HG02678 (cell line): ENCODE measurements around the gene CALD1.

ENCODE experiments used
- ATAC-seq: cut with Tn5 transposase; IDR thresholded peaks from one replicate; pipeline ENCODE4 v1.9.1; 2021; ENCODE audit warnings: mild to moderate bottlenecking, moderate library complexity; ENCODE audit not compliant: unreplicated experiment

Gene CALD1

DNA sequence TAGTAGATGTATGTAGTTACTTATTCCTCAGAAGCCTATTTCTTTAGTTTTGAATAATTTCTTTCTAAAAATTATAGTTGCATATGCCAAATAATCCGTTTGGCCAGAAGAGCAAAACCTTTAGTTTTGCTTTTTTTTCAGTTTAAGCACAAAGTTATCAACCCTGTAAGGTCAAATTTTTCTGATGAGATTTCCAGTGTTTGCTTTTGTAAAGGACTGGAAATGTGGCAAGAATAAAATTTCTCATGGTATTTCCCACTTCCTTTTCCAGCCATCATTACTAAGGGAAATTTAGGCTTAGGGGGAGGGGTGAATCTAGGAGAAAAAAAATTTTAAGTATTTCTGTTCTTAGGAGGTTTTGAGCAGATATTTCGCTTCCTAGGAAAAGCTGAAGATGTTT lies 7.6 kb downstream of the CALD1 start:
- ATAC-seq = no peak

DNA sequence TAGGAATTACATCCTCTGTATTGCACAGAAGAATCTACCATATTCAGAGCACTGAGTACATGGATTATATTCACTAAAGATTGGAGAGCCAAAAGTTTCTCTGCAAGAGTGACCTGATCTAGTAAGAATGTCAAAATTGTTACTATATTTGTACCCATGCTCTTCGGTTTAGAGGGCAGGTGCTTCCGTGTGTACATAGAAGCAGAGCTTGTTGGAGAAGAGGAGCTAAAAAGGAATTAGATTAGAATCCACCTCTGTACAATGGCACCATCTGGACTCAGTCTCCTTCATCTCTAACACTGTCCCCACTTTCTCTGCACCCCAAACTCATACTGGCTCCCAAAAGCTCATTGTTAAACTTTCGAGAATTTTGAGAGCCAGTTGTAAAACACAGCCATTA lies 8.3 kb downstream of the CALD1 start:
- no peak for ATAC-seq

DNA sequence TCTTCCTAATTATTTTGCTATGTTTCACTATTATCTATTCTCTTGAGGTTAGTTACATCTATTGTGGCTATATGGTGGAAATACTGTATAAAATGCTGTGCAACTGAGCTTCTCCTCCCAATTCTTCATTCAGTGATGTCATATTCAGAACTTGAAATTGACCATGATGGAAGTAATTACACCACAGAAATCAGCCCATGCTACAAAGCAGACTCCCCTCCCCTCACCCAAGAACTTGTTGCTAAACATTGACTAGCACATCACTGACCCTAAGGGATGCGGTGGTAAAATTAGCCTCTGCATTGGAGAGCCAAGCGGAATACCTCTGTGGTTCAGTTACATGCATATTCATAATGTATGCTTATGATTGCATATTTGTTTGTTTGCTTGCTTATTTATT lies 8.8 kb downstream of the CALD1 start:
- ATAC-seq = no peak

DNA sequence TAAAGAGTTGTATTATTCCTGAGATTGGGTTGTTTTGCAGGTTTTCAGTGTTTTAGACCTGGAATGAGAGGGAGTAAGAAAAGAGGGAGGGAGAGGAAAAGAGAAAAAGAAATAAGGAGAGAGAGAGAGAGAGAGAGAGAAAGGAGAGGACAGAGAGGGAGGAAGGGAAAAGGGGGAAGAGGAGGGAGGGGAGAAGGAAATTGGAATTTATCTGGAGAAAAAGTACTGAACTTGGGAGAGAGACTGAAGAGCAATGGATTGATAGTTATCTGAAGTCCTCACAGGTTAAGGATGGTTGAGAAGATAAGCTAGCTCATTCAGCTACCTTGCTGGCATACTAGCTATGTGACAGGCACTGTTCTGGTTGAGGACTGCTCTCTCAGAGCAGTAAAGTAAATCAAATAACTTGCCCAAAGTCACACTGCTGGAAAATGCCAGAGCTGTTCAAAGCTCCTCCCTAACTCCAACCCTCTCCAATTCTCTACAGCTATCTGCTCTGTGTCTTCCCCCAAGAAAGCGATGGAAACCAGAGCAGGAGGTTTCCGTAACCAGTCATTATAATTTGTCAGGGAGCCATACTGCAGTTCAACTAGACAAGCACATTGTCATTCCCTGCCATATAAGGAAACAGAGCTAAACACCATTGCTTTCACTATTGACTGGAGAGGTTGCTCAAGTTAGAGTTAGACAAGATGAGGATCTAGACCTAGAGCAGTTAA lies 10.7 kb downstream of the CALD1 start:
- ATAC-seq = no peak

DNA sequence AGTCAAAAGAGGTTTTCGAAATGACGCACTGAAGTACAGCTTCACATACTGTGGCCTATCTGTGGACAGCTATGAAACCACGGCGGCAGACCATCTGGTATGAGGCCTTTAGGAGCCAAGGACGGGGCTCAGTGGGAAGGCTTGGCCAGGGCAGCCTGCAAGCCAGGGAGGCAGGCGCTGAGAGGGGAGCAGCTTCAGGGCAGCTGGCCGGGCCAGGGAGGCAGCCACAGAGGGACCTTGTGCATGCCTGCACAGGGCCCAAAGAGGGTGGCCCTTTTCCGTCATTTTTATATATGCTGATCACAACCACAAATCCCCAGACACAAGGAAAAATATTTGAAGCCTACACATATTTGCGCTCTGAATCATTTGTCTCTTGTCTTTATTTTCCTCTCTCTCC lies 13.5 kb downstream of the CALD1 start:
- ATAC-seq = no peak

DNA sequence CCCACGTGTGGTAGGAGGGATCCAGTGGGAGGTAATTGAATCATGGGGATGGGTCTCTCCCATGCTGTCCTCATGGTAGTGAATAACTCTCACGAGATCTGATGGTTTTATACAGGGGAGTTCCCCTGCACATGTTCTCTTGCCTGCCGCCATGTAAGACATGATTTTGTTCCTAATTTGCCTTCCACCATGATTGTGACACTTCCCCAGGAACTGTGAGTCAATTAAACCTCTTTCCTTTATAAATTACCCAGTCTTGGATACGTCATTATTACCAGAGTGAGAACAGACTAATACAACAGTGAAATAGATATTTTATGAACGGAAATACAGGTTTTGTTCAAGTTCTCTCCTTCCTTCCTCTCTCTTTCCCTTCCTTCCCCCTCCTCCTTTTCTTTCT lies 15.8 kb downstream of the CALD1 start:
- no peak for ATAC-seq

DNA sequence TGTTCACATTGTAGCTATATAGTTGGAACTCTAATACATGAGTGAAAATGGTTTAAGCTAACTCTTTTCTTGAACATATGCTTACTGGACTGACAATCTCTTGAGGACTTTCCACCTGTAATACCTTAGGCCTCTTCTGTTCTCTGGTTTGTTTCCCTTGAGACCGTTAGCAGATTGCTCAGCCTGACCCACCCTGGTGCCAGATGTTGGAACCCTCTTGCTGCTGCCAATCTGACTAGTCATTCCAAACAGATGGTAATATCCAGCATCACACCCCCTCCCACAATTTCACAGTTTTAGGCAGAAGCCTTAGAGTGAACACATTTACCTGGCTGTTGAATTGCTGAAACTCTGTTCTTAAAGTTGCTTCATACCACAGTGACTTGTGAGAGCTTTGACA lies 18.7 kb downstream of the CALD1 start:
- ATAC-seq = no peak

DNA sequence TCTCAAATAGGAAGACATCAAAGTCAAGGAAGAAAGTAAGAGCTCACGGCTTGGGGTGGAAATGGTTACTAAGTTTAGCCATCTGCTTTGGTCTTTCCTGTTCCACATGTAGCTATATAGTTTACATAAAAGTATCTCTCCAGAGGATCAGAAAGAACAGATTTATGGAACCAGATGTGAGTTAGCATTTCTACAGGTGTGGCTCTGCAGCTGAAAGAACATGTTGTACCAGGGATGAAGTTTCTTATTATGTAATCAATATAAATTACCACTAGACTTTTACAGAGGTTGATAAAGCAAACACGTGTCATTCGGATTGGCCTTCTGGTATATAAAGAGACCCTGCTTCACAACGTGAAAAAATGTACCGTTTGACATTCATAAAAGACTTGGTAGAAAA lies 19.9 kb downstream of the CALD1 start:
- ATAC-seq = no peak

DNA sequence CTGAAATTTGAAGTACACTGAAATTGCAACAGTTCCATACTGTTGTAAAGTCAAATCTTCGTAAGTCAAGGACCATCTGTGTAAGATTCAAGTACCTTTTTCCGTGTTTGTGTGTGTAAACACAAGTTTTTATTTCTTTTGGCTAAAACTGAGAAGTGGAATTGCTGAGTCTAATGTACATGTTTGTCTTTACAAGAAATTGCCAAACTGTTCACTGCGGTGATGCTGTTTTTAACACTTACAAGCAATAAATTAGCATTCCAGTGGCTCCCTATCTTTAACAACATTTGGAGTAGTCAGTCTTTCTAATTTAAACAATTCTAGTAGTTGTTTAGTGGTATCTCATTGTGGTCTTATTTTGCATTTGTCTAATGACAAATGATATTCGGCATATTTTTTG lies 23.3 kb downstream of the CALD1 start:
- no peak for ATAC-seq

DNA sequence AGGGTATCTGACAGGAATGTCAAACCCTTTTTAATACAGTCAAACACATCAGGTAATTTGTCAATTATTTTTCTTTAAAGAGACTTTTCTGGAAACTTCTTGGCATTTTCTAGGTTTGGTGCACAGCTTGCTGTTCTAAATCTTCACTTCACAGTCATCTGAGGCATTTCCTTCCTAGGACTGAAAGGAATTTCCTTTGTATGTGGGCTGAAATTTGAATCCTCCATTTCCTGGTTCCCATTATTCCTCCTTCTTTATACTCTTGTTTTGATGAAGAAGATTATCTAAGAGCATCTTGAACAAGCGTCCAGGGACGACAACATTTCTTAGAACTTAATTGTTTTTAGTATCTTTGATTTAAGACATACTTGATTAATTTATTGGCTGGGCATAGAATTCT lies 24.9 kb downstream of the CALD1 start:
- ATAC-seq = no peak

DNA sequence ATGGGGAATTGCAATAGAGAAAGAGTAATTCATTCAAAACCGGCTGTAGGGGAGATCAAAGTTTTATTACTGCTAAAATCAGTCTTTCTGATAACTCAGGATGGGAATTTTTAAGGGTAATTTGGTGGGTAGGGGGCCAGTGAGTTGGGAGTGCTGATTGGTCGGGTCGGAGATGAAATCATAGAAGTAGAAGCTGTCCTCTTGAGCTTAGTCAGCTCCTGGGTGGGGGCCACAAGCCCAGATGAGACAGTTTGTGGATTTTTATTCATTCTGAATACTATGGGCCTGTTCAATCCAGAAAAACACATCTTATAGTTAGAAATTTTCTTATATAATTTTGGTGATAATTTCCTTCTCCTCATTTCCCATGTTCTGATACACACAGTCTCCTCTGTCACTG lies 25.4 kb downstream of the CALD1 start:
- ATAC-seq = no peak

DNA sequence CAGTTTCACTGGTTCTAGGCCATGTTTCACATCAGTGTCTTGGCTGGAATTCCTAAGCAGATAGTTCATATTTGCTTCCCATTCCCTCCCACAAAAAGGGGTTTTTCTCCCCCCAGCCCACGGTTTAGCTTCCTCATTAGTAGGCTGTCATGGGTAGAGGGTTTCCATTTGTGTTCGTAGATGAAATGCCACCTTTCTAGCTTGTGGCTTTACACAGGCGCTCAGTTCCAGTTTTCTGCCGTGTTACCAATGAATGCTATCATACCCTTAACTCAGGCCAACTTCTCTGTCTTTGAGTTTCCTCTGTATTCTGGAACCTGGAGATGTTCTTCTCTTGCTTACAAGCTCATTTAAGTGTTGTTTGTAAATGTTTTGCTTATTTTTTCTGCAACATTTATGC lies 26.8 kb downstream of the CALD1 start:
- ATAC-seq = no peak

DNA sequence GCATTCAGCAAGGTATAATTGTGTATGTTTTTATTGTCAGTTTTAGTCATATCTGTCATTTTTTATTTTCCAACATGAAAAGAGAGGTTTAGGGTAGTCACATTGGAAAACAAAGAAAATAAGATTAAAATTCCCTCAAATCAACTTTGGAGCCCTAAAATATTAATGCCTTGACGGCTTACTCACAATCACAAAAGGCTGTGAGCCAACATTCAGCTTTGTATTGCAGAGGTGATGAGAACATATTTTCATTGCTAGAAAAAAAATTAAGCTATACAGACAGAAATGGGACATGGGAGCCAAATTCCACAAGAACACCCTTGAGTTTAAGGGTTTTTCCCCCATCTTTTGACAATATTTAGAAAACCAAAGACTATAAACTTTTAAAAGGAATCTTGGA lies 30.2 kb downstream of the CALD1 start:
- no peak for ATAC-seq

DNA sequence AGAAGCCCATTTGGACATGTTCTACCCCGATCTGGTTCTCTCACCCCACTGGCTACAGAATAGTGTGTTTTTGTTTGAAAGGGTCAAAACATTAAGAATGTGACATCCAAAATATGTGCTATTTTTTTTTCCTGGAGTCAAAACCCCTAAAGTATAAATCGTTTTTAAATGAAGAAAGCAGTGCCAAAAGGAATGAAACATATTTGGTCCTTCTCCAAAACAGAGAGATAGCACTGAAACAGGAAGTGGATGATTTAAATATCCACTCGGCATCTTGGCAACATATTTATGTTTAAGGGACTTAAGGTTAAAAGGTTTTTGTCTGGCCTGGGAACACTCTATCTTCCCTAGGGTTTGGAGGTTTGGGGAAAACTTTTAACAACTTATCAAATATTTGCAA lies 32.3 kb downstream of the CALD1 start:
- ATAC-seq = no peak

DNA sequence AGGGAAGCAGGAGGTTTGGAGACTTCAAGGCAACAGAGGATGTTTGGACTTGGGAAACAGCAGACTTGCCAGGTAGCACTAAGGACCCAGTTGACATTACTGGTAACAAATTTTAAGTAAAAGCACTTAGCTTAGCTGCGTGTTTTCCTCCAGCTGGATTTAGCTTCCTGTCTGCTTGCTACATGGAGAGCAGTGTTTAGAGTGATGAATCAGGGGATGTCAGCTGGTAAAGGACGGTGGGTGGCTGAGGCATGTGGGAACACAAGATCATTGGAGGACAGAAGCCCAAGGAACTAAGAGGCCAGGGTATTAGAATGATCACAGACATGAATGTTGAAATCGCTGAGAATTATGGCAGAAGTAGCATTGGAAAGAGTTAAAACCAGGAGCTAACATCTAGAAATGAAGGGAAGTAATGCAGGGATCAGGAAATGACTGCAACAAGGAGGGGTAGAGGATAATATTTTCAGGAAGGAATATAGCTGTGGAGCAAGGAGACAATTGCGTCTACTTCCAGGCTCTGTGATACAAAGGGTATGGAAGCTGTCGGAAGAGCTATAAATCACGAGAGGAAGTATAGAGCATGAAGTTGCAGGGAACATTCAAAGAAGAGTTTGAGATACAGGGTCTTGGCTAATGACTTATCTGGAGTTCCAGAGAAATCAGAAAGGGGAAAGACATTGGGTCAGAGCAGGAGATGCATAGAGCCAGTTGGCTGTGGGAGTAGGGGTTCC lies 34.4 kb downstream of the CALD1 start:
- no peak for ATAC-seq

DNA sequence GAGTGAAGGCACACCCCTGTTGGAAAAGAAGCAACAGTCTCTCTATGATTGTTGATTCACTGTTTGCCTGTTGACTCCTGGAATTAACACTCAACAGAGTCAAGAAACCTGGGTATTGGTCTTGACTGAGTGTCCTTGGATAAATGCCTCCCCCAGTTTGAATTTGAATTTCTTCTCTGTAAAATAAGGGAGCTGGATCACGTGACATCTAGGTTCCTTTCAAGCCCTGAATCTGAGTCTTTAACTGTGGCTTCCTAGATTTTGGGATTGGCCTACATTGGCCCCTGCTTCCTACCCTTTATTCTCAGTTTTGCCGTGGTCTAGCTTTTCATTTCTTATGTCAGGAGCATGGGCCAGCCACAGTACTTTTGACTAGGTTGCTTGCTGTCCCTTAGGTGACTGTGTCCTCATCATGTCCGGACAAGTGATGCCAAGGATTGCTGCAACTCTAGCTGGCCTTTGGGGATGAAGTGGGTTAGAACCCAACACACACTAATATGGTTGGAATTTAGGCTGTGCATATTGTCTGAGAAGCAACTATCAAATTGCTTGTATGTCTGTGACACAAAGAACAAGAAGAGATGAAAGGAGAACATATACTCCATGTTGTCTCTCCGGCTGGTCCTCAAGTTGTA lies 35.4 kb downstream of the CALD1 start:
- no peak for ATAC-seq

DNA sequence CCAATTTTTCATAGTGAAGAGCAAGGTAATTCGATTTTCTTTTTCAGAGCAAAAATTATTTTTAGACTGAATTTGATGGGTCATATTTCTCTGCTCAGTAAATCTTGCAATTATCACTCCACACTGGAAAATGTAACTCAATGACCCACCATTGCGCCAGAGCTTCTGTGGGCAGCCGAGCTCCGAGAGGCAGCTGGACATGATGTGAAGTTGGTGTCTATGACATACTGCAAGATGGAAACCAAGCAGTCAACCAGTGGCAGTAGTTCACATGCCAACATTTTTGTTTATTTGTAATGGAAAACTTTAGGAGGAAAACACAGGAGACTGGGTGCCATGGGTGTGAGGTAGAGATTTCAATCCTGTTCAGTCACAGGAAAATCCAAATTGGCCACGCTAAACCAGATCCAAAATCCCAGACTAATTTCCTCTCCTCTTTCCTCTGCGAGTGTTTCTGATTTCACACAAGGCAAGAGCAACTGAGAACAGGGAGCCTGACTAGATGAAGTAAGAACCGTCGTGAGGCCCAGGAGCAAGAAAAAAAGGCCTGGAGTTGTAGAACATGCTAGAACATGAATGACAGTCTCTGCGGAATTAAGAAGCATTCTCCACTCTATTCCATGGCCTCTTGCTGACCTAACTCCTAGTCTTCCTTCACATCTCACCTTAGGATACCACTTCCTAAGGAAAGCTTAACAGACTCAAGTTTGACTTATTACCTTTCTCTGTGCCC lies 39.3 kb downstream of the CALD1 start:
- ATAC-seq = no peak

DNA sequence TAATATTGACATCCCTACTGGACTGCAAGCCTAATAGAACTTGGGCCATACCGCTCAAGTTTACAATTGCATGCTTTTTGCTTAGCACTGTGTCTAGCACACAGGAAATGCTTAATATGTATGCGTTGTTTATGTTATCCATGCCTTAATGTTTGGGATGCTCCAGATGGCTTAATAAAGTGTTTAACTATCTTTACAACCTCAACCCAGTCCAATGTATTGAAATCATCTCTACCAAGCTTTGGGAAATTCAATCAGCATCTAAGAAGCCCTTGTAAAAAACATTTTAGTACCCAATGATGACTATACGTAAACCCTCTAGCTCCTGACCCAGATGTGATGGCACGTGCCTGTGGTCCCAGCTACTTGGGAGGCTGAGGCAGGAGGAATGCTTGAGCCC lies 40.0 kb downstream of the CALD1 start:
- no peak for ATAC-seq

DNA sequence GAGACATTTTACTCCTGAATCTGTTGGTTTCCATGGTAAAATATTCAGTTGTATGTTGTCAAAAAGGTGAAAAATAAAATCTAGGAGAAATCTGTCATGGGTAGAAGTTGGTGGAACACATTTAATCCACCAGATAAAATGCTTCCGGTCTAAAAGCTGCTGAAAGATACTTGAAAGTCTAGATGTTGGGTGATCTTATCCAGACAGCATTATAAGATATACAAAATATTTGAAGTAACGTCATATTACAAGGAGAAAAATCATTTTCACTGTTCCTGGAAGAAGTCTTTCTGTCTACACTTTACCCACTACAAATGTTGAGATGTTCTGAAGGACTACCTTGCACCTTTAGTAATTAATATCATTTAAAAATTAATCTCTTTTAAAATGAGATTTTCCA lies 40.9 kb downstream of the CALD1 start:
- ATAC-seq = no peak

DNA sequence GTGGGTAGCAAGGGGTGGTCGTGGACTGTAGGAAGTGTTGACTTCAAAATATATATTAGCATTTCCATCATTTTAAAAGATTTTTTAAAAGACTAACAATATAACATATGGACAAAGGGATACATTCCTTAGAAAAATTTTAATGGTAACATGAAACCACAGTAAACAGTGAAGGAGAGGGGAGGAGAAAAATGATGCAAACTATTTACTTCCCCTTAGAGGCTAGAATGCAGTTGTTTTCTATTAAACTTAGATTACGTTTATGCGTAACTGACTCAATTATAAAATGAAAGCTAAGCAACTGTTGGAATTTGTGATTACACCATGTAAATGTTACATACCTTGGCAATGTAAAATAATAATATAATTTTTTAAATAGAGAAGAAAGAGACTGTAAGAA lies 41.3 kb downstream of the CALD1 start:
- ATAC-seq = no peak

DNA sequence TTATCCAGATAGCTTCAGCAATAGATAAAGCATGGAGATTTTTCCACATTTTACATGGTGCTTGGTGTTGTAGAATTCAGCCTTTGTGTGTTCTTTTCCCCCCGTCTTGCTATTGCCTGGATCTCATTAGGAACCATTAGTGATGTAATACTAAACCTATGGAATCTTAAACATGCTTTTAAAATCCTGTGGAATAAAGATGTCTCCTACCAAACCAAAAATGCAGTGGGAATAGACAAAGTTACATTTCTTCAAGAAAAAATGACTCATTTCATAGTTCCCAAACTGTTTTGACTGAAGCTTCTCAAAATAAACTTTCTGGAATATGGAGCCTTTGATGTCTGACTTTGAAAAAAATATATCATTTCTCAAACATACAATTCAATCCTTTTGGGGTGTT lies 44.0 kb downstream of the CALD1 start:
- ATAC-seq = no peak

DNA sequence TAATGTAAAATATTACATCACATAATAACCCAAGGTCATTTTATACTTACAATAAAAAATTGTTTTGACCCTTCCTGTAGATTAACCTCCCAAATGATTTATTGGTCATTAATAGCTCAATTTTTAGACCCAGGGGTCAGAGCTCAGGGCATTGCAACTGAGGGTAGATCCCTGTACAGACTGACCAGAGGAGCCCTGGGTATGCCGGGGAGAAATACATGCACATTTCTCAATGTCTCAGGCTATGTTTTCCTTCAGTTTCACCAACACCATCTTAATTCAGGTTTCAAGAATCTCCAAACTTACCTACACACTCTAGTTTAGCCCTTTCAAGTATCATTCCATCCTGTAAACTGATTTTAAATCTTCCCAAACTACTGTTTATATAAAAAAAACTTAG lies 46.2 kb downstream of the CALD1 start:
- no peak for ATAC-seq
